Omental fat pad (tissue), 4 donors: Measurements from ENCODE around the gene GDAP1L1. TPM values are rescaled to one million over a fixed set of nuclear protein-coding genes. Genes with fewer than 3 reads are reported as not detected.

Experiments
- ATAC-seq: fragments of 150-250 bp; one replicate; pipeline ENCODE4 v1.9.1; 2016; ENCODE audit warnings: mild to moderate bottlenecking, moderate library complexity; ENCODE audit not compliant: low FRiP score
- DNase-seq: peaks from one replicate; pipeline ENCODE4 v3.0.0-alpha.2; 2019; ENCODE audit warnings: low spot score
- total RNA-seq, 4 donors: library from RNA; depleted of rRNA; stranded (reverse); fragments of >200 nt; gene quantifications; one replicate each; pipeline ENCODE4 v1.1.0, GENCODE V29; 2016
- TF ChIP-seq, protein P1 (sequence below), 3 donors: fragments of 450-650 bp; IDR thresholded peaks; one replicate each; pipeline ENCODE4 v1.5.1; 2016 to 2017; ENCODE audit warnings: antibody characterized with exemption in 3 of 3, mild to moderate bottlenecking in 3 of 3, moderate library complexity in 2 of 3

Gene GDAP1L1
- total RNA-seq, 4 donors from 2014 or later = not detected

DNA sequence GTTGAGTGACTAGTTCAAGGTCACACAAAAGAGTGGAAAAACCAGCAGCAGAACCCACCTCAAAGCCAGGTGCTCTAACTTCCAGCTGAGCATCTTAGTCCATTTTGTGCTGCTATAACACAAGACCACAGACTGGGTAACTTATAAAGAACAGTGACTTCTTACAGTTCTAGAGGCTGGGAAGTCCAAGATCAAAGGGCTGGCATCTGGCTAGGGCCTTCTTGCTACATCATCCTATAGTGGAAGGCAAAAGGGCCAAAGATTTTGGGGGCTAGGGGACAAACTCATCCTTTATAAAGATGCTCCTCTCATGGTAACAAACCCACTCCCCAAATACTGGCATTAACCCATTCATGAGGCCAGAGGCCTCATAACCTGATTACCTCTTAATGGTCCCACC, 54.2 kb downstream of the GDAP1L1 start:
- DNase-seq (no peak), ATAC-seq (no peak)
- TF ChIP-seq, protein P1, sequence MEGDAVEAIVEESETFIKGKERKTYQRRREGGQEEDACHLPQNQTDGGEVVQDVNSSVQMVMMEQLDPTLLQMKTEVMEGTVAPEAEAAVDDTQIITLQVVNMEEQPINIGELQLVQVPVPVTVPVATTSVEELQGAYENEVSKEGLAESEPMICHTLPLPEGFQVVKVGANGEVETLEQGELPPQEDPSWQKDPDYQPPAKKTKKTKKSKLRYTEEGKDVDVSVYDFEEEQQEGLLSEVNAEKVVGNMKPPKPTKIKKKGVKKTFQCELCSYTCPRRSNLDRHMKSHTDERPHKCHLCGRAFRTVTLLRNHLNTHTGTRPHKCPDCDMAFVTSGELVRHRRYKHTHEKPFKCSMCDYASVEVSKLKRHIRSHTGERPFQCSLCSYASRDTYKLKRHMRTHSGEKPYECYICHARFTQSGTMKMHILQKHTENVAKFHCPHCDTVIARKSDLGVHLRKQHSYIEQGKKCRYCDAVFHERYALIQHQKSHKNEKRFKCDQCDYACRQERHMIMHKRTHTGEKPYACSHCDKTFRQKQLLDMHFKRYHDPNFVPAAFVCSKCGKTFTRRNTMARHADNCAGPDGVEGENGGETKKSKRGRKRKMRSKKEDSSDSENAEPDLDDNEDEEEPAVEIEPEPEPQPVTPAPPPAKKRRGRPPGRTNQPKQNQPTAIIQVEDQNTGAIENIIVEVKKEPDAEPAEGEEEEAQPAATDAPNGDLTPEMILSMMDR (IDR thresholded peaks at IDR 0.05) = no peak

DNA sequence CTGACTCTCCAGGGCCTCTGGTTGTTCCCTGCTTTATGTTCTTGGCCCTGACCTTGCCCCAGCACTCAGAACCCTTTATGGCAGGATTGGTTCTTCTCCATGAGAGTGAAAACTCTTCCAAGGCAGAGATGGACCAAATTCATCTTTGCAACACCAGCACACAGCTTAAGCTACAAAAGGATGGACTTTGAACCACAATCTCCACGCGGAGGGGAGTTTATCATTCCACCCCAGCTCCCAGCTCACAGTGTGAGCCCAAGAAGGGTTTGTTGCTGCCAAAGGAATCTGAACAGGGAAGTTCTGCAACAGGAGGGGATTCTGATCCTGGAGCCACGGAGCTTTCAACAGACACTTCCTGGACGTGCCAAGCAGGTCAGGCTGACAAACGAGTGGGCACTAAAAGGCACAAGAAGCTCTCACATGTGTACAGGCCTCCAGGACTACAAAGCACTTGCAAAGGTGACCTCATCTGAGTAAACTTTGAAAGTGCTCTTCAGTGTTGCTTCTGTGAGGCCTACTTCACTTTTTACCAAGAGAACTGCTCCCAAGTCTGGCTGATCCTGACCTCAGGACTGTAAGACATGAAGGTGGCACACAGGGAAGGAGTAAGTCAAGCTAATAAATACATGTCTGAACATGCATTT, 55.0 kb downstream of the GDAP1L1 start:
- ATAC-seq = no peak
- no peak for DNase-seq
- TF ChIP-seq, protein P1 (IDR thresholded peaks at IDR 0.05) = no peak

DNA sequence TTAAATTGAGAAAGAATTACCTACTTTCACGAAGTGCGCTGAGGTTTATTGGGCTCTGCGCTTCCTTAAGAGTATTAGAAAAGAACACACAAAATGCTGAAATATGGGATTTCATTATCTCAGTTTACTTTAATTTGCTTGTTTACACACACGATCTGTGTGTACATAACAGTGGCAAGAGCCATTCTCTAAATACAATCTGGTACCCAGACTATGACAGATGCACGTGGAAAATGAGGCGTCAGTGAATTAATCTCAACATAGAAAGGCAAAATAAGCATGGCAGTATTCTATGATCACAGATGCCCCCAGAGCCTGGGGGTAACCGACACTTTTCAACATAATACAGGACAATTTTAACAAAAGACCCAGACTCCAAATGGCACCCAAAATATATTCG, 55.6 kb downstream of the GDAP1L1 start:
- ATAC-seq (no peak), DNase-seq (no peak)
- TF ChIP-seq, protein P1 (IDR thresholded peaks at IDR 0.05) = no peak

DNA sequence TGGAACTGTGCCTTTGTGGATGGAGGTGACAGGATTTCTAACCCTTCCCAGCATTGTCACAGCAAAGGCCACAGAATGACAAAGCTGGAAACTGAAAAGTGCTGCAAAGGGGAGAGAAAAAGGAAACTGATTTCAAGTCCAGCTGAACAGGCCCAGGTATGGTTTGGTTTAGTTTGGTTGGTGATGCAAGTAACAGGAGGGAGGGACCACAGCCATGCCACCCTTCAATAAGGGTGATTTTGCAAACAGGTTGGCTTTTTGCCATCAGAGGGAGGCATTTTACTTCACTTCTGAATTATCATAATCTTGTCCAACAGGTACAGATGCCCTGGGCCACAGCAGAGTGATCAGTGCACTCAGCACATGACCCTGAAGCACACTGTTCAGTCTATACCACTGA, 57.3 kb downstream of the GDAP1L1 start:
- DNase-seq (no peak), ATAC-seq (no peak)
- TF ChIP-seq, protein P1 (IDR thresholded peaks at IDR 0.05) = no peak

DNA sequence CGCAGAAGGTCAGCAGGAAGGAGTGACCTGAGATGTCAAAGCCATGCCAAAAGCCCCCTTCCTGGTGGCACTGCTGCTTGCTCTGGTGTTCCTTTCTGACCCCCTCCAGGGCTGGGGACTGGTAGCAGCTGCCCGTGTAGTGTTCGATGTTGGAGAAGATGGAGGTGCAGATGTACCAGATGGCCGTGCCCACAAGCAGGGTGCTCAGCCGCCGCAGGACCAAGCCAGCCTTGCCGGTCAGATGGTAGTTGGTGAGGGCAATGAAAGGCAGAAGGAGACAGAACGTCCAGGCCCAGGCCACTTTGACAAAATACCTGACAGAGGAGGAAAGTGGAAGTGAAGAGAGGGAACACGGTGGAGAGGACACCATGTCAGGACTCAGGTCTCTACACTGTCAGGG, 59.8 kb downstream of the GDAP1L1 start:
- DNase-seq (no peak), ATAC-seq (no peak)
- TF ChIP-seq, protein P1 (IDR thresholded peaks at IDR 0.05) = no peak

DNA sequence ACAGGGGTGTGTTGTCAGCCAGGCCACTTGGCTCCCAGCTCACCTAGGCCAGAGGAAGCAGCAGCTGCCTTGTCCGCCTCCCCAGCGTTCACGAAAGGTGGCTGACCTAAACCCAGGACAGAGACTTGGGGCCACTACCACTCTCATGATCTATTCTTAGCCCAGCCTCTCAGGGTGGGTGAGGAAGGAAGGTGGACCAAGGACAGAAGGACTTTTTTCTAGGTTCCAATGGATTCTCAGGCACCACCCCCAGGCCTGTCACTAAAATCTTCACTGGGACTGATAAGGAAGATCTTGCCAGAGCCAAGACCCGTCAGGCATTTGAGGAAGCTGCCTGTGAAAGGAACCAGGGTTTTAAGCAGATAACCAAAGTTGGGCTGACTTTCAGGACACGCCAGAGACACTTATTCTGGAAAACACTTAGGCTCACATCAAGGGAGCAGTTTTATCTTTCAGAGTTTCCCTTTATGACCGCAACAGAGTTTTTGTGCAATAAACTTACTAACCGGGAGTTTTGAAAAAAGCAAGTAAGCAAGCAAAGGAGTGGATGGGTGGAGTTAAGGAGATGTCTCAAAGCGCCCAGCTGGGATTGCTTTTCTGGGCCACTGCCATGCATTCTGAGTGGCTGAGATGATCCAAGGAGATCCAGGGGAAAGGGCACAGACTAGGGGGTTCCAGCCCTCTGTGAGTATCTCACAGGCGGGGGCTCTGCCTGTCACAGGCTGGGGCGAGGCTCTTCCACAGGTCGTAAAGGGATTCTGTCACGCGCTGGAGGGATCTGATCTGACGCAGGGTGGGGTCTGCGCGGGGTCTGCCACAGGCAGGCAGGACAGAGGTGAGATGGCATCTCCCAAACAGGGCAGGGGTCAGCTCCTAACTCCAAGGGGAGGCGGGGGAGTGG, 62.9 kb downstream of the GDAP1L1 start:
- TF ChIP-seq, protein P1 (IDR thresholded peaks at IDR 0.05) = no peak
- ATAC-seq (peak; percentile 57), DNase-seq (no peak)
